GM18508 (cell line): Measurements from ENCODE around the gene ZFX.
"Not testable (repeated sequence)": the region's sequence is repeated elsewhere in the genome, so short reads cannot be mapped to it uniquely, and the experiment has no call there.

Experiments used
- ATAC-seq: cut with Tn5 transposase; IDR thresholded peaks from one replicate; pipeline ENCODE4 v1.9.1; 2021; ENCODE audit warnings: moderate number of reproducible peaks; ENCODE audit not compliant: insufficient read depth, unreplicated experiment

ZFX gene

DNA sequence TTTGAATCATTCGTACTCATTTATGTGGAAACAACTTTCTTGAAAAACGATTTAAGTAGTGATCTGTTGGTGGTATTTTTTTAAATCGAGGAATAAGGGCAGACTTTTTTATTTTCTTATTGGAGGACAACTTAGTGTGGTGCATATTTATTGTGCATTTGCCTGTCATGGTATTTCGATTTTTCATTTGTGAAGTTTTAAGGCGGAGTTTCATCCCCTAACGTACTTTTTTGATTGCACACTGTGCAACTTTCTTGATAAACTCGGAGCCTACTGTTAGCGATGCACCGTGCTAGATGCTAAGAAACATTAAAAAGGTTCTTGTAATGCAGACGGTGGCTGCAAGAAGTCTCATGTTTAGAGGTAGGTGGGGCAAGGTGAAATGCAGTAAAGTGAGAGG lies 1.4 kb downstream of the ZFX start:
- no peak for ATAC-seq

DNA sequence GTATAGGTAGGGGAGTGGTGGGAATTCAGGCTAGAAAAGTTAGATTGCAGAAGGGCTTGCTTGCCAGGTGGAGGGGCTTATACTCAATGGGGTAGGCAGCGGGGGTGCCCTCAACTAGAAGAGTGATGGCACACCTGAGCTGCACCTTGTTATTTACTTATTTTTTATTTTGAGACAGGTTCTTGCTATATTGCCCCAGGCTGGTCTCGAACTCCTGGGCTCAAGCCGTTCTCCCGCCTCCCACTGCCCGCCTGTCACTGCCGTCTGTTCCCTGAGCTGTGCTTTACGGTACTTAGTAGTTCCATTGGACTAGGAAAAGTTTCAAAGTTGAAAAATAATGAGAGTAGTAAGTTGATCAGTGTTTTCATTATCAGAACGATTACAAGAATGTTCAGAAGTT lies 2.0 kb downstream of the ZFX start:
- no peak for ATAC-seq

DNA sequence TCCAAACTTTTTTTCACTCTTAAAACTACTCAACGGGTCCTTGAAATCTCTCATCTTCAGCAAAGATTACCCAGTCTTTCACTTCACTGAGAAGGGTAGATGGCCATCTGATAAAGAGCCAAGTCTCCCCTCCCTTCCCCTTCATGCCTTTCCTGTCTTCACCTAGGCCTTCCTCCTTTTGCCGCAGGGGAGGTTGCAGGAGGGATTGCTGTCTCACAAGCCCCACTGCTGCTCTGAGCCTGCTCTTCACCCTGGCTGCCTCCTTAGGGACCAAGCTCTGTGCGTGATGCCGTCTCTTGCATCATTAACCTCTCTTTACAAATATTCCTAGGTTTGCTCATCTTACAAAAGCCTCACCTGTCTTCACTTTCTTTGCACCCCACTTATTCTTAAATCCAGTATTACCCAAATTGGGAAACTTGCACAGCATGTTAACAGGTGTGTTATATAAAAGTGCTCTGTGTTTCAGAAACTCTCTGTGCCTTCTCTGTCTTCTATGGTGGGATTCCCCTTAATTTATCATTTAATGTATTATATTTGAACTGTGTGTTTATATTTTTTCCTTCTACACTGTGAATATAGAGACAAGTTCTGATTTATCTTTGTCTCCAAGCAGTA lies 3.8 kb downstream of the ZFX start:
- no peak for ATAC-seq

DNA sequence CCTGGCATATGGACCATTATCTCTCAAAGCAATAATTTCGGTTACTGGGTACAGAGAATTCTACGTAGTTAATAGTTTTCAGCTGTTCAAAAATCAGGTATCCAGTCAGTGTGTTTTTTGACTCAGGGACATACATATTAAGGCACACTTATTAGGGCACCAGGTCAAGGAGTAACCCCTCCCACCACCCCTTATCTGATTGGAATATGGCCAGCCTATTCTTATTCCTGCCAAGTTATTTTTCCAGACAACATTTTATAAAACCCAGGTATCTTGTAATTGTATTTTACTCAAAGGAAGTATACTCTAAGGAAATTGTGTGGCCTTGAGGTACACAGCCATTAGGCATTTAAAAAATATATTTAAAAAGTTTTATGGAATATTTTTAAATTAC lies 4.3 kb downstream of the ZFX start:
- ATAC-seq = no peak

DNA sequence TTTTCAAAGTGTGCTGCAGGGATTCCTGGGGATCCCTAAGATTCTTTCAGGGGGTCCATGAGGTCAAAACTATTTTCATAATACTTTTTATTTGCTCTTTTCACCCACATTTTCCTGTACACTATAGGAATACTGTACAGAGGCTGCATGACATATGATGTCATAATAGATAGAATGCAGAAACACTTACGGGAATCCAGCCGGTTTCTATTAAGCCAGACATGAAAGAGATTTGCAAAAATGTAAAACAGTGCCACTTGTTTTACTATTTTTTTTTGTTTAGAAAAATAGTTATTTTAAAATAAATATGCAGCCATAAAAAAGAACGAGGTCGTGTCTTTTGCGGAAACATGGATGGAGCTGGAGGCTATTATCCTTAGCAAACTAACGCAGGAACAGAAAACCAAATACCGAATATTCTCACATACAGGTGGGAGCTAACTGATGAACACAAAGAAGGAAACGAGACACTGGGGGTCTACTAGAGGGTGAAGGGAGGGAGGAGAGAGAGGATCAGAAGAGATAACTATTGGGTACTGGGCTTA lies 5.0 kb downstream of the ZFX start:
- no peak for ATAC-seq

DNA sequence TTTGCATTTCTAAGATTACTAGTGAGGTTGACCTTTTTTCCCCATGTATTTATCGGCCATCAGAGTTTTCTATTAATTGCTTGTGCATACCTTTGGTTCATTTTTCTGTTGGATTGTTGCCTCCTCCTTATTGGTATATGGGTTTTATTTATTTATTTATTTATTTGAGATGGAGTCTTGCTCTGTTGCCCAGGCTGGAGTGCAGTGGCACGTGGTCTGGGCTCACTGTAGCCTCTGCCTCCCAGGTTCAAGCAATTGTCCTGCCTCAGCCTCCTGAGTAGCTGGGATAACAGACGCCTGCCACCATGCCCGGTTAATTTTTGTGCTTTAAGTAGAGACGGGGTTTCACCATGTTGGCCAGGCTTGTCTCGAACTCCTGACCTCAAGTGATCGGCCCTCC lies 6.2 kb downstream of the ZFX start:
- not testable (repeated sequence) for ATAC-seq

DNA sequence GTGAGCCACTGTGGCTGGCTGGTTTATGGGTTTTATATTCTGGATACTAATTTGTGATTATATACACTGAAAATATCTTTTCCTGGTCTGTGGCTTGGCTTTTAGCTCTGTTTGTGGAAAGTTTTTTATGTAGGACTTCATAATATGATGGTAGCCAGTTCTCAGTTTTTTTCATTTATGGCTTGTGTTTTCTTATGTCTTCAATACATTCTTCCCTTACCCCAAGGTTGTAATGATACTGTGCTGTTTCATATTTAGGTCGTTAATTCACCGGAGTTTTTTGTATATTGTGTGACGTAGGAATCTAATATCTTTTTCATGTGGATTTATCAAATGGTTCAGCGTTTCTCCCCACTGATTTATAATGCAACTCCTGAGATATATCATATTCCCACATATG lies 6.6 kb downstream of the ZFX start:
- ATAC-seq = no peak

DNA sequence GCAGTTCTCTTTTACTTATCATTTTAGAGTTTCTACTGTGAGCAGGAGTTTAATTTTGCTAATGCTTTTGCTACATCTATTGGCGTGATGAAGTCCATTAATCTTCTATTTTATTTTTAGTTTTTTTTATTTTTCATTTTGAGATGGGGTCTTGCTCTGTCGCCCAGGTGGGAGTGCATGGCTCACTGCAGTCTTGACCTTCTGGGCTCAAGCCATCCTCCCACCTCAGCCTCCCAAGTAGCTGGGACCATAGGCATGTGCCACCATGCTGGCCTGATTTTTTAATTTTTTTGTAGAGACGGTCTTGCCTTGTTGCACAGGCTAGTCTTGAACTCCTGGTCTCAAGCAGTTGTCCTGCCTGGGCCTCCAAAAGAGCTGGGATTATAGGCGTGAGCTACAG lies 9.4 kb downstream of the ZFX start:
- ATAC-seq = no peak

DNA sequence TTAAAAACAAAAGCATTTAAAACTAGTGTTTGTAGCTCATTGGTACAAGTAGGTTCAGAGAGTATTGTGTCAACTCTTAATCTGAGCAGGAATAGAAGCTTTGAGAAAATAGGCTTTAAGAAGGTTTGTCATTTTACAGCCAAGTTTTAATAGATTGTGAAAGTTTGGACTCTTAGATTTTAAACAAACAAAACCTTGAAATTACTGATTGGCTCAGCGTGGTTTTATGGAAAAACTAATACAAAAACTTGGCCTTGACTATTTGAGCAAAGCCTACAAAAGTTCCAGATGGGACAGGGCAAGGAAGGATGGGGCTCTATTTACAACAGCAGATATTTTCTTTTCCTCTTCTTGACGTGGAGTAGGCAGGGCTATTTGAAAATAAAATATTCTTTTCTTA lies 16.5 kb downstream of the ZFX start:
- ATAC-seq = no peak

DNA sequence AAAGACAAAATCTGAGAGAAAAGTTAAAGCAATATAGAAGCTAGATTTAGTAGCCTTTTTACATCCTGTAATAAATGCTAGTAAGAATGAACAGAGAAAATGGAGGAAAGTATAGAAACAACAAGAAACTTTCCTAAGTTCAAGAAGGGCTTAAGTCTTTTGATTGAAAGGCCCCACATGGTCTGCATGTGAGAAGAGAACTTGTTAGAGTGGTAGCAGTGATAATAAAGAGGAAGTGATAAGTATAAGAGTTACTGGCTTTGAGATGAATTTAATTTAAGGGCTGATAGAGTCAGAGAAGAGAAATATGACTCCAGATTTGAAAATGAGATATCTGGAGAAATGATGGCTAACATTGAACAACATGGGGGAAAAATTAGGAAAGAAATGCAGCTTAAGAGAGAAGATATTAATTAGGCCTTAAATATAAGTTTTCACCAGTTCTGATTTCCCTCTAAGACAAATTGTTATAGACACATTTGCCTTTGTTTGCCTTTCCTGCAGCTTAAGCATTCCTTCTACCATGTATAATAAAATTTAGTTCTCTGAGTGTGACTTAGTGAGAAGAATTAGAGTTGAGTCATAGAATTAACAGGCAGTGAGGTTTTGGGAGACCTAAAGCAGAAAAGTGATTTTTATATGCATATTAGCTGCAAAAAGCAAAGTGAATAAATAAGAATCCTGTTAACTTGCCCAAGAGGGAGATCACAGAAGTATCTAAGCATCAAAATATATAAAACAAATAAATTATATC lies 18.4 kb downstream of the ZFX start:
- no peak for ATAC-seq

DNA sequence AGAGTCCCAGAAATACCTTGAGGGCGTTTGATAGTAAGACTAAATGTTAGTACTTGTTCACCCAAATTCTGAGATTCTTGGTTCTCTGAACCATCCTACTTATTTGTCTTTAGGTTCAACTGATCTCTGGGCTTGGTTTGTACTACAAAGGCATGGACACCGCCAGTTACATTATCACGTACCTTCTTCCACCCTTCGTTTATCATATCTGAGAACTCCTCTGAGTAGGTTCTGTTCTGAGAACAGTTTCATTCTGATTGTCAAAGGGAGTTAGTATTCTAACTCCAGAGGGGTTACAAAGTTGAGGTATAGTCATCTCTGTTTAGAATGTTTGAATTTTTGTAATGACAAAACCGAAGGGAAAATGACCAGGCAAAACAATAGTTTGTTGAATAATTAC lies 19.3 kb downstream of the ZFX start:
- peak; percentile 78 for ATAC-seq

DNA sequence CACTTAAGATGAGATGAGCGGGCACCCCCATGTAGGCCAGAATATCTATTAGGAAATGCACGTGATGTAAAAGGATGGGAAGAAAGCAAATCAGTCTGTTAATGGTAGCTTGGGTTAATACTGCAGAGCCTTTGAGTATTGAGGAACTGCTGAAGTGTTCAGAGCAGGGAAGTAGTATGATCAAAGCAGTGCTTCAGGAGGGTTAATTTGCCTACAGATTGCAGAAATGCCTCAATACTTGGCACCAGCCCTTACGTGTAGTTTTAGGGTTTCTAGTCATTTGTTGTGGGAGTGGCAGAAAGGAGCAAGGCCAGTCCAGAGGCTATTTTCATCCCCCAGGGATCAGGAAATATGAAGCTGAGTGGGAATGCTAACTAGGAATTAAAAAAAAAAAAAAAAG lies 19.7 kb downstream of the ZFX start:
- ATAC-seq = peak; percentile 42

DNA sequence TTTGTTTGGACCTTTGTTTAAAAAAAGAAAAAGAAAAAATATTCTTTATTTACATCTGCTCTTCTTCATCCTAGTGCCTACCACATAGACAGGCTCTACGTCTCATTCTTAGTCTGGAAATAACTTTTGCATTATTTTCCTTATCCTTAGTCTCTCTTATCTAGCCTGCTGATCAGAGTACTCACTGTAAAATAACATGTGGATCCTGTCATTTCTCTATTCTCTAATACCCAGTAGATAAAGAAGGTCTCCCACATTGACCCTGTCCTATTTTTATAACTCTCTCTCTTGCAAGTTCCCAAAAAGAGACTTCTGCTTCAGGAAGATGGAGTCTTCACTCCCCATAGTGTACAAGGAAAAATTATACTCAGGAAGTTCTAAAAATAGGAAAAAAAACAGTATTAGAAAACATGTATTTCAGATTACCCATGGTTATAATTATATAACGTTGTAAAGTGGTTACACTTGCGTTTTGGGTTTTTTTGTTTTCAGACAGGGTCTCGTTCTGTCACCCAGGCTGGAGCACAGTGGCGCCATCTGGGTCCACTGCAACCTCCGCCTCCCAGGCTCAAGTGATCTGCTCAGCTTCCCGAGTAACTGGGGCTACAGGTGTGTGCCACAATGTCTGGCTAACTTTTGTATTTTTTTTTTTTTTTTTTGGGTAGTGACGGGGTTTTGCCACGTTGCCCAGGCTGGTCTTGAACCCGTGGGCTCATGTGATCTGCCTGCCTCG lies 23.8 kb downstream of the ZFX start:
- no peak for ATAC-seq

DNA sequence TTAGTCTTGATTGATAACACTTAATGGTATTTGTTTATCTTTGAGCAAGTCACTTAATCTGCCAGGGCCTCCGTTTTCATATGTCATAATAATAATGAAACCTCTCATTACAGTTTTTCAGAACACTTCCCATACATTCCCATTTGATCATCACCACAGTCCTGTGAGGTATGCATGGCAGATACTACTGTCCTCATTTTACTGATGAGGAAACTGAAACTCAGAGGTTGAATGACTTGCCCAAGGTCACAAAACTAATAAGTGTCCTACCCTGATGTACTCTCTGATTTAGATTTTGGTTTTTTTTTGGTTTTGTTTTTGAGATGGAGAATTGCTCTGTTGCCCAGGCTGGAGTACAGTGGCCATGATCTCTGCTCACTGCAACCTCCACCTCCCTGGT lies 25.7 kb downstream of the ZFX start:
- no peak for ATAC-seq

DNA sequence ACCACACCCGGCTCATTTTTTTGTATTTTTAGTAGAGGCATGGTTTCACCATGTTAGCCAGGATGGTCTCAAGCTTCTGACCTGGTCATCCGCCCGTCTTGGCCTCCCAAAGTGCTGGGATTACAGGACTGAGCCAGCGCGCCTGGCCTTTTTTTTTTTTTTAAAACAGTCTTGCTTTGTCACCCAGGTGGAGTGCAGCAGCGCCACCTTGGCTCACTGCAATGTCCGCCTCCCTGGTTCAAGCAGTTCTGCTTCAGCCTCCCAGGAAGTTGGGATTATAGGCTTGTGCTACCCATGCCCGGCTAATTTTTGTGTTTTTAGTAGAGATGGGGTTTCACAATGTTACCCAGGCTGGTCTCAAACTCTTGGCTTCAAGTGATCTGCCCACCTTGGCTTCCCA lies 28.9 kb downstream of the ZFX start:
- ATAC-seq = no peak

DNA sequence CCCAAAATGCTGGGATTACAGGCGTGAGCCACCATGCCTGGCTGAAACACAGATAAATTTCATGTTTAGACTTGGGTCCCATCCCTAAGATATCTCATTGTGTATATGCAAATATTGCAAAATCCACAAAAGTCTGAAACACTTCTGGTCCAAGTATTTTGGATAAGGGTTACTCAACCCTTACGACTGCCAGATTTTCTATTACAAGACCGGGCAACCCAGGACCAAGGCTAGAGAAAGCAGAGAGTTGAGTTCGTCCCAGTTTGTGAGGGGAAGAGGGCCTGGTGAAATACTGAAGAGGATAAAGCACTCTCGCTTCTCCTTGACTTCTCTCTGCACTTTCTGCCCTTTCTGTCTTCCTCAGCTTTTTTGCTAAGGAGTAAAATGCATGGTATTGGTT lies 34.5 kb downstream of the ZFX start:
- ATAC-seq = no peak

DNA sequence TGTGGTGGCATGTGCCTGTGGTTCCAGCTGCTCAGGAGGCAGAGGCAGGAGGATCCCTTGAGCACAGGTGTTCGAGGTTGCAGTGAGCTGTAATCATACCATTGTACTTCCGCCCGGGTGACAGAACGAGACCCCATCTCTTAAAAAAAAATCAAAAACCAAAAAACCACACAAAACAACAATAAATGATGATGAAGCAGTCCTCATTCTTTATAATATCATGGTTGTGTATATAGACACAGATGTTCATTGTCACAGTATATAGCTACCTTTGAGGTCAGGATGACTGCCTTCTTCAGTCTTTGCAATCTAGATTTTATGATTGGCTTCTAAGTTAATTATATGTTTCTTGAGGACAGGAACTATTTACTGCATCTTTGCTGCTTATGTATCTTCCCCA lies 37.0 kb downstream of the ZFX start:
- ATAC-seq = no peak

DNA sequence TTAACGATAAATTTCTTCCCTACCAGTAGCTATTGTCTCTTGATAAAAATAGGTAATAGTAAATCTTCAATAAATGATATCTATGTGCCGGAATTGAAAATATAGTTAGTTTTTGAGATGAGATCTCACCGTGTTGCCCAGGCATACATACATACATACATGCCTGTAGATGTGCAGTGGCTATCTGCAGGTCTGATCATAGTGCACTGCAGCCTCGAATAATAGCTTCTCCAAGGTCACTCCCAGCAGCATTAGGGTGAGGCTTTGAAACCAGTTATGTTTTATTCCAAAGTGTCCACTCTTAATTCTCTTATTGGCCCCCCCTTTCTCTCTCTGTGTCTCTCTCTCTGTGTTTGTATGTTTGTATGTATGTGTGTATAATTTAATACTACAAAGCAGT lies 37.5 kb downstream of the ZFX start:
- no peak for ATAC-seq

DNA sequence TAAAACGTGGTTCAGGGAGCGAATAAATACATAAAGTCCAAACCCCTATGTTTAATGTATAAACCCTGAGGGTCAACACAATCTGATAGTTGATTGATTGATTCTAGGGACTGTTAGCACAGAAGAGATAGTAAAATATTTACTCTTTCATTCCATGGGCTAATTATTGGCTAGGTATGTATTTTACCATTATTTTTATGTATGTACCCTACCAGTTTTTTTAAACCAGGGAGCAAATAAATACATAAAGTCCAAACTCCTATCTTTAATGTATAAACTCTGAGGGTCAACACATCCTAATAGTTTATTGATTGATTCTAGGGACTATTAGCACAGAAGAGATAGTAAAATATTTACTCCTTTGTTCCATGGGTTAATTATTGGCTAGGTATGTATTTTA lies 40.0 kb downstream of the ZFX start:
- ATAC-seq = no peak

DNA sequence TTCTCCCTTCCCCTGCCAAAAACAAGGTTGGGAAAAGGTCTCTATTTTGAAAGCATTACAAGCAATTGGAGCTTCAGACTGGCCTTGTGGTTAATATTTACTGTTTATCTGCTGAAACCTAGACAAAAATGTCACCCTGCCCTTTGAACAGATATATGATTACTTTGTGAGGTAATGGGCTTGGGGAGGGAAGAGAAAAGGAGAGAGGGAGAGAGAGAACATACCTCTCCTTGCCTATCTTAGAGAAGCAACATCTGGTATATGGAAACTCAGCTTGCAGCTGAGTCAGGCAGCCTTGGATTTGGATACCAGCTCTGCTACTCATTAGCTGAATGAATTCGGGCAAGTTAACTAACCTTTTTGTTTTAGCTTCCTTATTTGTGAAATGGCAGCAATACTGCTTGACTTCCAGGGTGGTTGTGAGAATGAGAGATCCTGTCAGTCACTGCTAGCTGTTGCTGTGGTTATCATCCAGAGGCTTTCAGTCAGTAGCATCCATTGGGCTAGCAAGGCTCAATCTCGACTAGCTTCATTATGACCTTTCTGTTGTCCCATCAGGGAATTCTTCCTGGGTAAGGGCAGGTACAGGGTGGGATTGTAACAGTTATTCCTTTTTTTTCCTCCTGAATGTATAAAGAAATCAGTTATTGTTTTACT lies 41.1 kb downstream of the ZFX start:
- no peak for ATAC-seq

DNA sequence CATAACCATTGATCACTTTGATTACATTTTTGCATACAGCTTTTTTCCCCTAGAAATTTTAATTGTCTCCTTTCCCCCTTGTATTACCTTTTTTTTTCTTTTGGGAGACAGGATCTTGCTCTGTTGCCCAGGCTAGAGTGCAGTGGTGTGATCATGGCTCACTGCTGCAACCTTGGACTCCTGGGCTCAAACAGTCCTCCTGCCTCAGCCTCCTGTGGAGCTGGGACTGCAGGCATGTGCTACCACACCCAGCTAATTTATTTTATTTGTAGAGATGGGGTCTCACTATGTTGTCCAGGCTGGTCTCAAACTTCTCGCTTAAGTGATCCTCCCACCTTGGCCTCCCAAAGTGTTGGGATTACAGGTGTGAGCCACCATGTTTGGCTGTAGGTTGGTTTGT lies 47.0 kb downstream of the ZFX start:
- no peak for ATAC-seq
